Measurements from ENCODE around the gene GLYATL3. TPM values are rescaled to one million over a fixed set of nuclear protein-coding genes. Genes with fewer than 3 reads are reported as not detected.

The GLYATL3 gene
- total RNA-seq, 2 experiments from 2014 or later: not detected

DNA sequence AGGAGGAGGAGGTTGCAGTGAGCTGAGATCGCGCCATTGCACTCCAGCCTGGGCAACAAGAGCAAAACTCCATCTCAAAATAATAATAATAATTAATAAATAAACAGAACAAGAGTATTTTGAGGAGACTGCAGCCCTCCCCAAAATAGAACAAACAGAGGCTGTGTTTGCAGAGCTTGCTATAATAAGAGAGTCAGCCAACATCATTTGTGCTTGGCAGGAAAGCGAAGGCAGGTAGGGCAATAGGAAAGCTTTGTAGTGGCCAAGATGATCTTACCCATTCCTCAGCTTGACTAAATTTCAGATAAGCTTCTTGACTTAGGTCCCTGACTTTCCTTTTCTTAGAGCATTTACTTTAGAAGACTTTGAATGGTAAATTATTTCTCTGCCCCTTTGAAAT, 57.5 kb downstream of the GLYATL3 start:
- ChIA-PET POLR2A (no interaction called here), CTCF (no interaction called here)
- Mint-ChIP-seq H3K4me1 (peaks cover 8% of the 10 kb centered on the region), H3K27ac (no peak overlapping the region), H3K4me3 (no peak overlapping the region), H3K36me3 (ENCODE audit: low read depth) (no peaks in the 10 kb centered on the region), H3K27me3 (peaks cover 8% of the 10 kb centered on the region), H3K9me3 (no peaks in the 10 kb centered on the region)
- no peak for DNase-seq

DNA sequence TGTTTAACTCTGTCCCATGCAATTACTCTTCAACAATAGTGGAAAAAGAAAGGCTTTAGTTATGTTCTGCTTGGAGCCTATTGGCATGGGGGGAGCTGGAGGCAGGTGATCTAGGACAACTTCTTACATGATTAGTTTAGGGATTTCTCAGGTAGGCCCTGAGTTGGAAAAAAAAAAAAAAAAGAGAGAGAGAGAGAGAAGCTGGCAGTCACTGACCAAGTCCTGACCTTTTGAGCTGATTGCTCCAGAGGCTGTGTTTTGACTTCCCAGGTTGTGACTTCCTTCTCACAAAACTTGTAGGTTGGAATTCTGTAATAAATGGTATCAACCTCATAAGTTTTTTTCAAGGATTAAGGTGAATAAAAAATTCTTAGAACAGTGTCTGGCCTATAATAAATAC, 58.5 kb downstream of the GLYATL3 start:
- no peaks in the 10 kb centered on the region for H3K36me3 Mint-ChIP-seq (ENCODE audit: low read depth)
- no peaks in the 10 kb centered on the region for H3K9me3 Mint-ChIP-seq
- peaks cover 8% of the 10 kb centered on the region for H3K4me1 Mint-ChIP-seq
- no peak for DNase-seq
- H3K27me3 Mint-ChIP-seq: peaks cover 6% of the 10 kb centered on the region
- no peak overlapping the region for H3K27ac Mint-ChIP-seq
- CTCF ChIA-PET: no interaction called here
- no peak overlapping the region for H3K4me3 Mint-ChIP-seq
- POLR2A ChIA-PET: no interaction called here

DNA sequence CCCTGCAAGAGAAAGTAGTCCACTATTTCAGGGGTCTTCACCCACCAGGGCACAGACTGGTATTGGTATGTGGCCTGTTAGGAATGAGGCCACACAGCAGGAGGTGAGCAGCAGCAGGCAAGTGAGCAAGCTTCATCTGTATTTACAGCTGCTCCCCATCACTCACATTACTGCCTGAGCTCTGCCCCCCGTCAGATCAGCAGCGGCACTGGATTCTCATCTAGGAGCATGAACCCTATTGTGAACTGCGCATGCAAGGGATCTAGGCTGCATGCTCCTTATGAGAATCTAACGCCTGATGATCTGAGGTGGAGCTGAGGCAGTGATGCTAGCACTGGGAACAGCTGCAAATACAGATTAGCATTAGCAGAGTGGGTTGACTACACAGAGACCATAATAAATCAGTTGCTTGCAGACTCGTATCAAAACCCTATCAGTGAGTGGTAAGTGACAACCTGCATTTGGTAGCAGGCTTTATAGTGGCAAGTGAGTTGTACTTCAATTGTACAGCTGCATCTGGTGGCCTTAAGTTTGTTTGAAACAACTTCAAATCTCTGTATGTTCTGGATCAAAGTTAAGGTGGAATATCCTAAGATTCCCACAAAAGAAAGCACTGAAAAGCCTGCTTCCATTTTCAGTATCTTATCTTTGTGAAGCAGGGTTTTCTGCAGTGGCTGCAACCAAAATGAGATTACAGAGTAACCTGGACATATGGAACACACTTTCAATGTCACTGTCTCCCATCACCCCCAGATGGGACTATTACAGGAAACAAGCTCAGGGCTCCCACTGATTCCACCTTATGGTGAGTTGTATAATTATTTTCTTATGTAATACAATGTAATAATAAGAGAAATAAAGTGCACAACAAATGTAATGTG, 63.5 kb downstream of the GLYATL3 start:
- no peak overlapping the region for H3K4me3 Mint-ChIP-seq
- ChIA-PET CTCF (no interaction called here), POLR2A (no interaction called here)
- H3K9me3 Mint-ChIP-seq: no peaks in the 10 kb centered on the region
- H3K27me3 Mint-ChIP-seq: peaks cover 6% of the 10 kb centered on the region
- peaks cover 8% of the 10 kb centered on the region for H3K4me1 Mint-ChIP-seq
- H3K27ac Mint-ChIP-seq: no peak overlapping the region
- DNase-seq: no peak
- H3K36me3 Mint-ChIP-seq (ENCODE audit: low read depth): no peaks in the 10 kb centered on the region

DNA sequence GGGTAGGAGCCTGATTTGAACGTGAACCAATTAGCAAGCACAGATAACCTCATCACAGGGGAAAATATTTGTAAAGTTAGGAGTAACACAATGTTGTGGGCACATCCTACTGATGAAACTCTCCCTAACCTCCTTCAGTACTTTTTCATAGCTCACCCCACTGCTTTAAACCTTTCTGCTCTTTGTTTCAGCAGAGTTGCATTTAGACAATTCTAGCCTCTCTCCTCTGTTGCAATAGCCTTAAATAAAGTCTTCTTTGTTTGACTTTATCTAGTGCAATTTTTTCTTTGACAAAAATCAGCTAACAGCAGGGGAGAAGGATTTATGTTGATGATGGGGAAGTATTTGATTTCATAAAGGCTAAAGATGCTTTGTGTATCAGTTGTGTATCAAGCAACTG, 64.8 kb downstream of the GLYATL3 start:
- H3K4me3 Mint-ChIP-seq: no peak overlapping the region
- no peaks in the 10 kb centered on the region for H3K9me3 Mint-ChIP-seq
- H3K27ac Mint-ChIP-seq: no peak overlapping the region
- CTCF ChIA-PET: interaction anchor here (1.7 kb wide), 1 partner anchor 32 kb away, joined by 4 read pairs; no protein-coding TSS in a partner anchor
- H3K36me3 Mint-ChIP-seq (ENCODE audit: low read depth): no peaks in the 10 kb centered on the region
- H3K27me3 Mint-ChIP-seq: peaks cover 6% of the 10 kb centered on the region
- peaks cover 8% of the 10 kb centered on the region for H3K4me1 Mint-ChIP-seq
- DNase-seq: no peak
- POLR2A ChIA-PET: no interaction called here

DNA sequence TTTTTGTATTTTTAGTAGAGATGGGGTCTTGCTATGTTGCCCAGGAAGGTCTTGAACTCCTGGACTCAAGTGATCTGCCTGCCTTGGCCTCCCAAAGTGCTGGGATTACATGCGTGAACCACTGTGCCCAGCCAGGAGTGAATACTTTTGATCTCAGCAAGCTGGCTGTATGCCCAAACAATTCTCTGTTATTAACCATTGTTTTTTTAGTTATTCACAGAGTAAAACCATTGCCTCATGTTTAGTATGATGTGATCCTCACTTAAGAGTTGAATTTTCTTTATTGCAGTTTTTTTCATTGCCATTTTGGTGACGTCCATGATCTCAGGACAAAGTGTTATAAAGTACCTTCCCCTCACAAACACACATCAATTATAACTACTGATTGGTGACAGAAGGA, 65.5 kb downstream of the GLYATL3 start:
- ChIA-PET CTCF (interaction anchor here (1.7 kb wide), 1 partner anchor 33 kb away, joined by 4 read pairs; no protein-coding TSS in a partner anchor), POLR2A (no interaction called here)
- Mint-ChIP-seq H3K27ac (no peak overlapping the region), H3K27me3 (peaks cover 6% of the 10 kb centered on the region), H3K4me1 (peaks cover 8% of the 10 kb centered on the region), H3K36me3 (ENCODE audit: low read depth) (no peaks in the 10 kb centered on the region), H3K4me3 (no peak overlapping the region), H3K9me3 (no peaks in the 10 kb centered on the region)
- no peak for DNase-seq

DNA sequence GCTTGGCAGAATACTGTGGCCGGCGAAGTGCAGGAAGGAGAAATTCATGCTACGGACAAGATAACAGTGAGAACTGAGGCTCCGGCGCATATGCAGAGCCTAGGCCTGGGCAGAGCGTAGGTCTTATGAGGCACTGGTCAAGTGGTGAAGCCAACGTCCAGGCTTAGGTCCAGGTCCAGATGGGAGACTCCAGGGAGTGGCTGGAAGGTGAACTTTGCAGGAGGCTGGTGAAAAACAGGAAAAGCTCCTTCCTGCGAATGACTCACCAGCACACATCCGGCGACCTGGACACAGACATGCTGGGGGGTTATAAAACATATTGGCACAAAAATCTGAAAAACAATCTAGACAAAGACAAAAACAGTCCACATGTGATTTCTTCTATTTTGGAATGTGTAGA, 66.1 kb downstream of the GLYATL3 start:
- no peaks in the 10 kb centered on the region for H3K9me3 Mint-ChIP-seq
- no peak for DNase-seq
- no peak overlapping the region for H3K27ac Mint-ChIP-seq
- H3K4me1 Mint-ChIP-seq: peaks cover 8% of the 10 kb centered on the region
- H3K27me3 Mint-ChIP-seq: peaks cover 5% of the 10 kb centered on the region
- CTCF ChIA-PET: interaction anchor here (1.7 kb wide), 1 partner anchor 34 kb away, joined by 4 read pairs; no protein-coding TSS in a partner anchor
- no peak overlapping the region for H3K4me3 Mint-ChIP-seq
- no peaks in the 10 kb centered on the region for H3K36me3 Mint-ChIP-seq (ENCODE audit: low read depth)
- POLR2A ChIA-PET: interaction anchor here (1.3 kb wide), 1 partner anchor 13 kb away, joined by 3 read pairs; no protein-coding TSS in a partner anchor

DNA sequence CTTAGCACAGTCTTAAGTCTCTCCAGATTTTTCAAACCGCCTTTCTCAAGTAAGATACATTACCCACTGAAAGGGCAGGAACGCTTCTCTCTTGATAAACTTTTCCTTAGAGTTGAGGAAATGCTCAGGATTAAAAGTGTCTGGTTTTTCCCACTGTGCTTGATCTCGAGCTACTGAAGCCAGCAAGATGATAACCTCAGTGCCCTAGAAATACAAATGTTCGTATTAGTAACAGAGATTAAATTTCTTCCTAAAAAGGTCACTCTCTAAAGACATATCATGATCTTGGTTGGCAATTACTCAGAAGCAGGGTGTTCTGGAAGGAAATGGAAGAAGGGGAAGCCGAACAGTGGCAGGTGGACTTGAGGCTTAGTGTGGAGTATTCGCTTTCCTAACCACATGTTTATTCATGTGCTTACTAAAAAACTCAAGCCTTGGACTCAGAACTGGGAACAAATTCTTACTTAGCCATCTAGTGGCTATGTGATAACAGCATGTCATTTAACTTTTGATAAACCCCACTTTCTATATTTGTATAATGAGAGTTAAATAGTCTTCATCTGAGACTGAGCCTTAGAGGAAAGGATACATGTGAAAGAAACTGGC, 70.9 kb downstream of the GLYATL3 start:
- Mint-ChIP-seq H3K4me3 (no peak overlapping the region), H3K36me3 (ENCODE audit: low read depth) (no peaks in the 10 kb centered on the region), H3K4me1 (peaks cover 7% of the 10 kb centered on the region), H3K27ac (no peak overlapping the region), H3K27me3 (peaks cover 2% of the 10 kb centered on the region), H3K9me3 (no peaks in the 10 kb centered on the region)
- DNase-seq: no peak
- CTCF ChIA-PET: interaction anchor here (1.2 kb wide), 1 partner anchor 39 kb away, joined by 3 read pairs; no protein-coding TSS in a partner anchor
- POLR2A ChIA-PET: no interaction called here

DNA sequence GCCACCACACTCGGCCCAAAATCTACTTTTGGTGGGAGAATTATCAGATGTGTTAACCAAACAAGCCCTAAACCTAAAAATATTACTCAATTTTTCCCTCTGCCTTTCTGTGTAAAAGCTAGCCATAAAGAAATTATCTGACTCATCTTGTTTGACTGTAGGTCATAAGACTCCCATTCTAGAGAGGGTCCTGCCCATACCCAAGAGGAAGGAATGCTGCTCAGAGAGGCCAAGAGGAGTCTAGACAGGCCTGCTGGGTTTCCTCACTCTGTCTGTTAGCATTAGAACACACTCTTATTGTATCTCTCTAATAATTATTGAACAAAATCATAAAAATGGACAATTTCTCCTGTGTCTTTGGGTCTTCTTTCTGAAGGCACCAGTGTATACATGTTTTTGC, 76.9 kb downstream of the GLYATL3 start:
- Mint-ChIP-seq H3K27me3 (no peaks in the 10 kb centered on the region), H3K4me1 (no peaks in the 10 kb centered on the region), H3K36me3 (ENCODE audit: low read depth) (no peaks in the 10 kb centered on the region), H3K4me3 (no peak overlapping the region), H3K27ac (no peak overlapping the region), H3K9me3 (no peaks in the 10 kb centered on the region)
- ChIA-PET CTCF (interaction anchor here (1.6 kb wide), 1 partner anchor 45 kb away, joined by 3 read pairs; no protein-coding TSS in a partner anchor), POLR2A (no interaction called here)
- no peak for DNase-seq

Other genes starting within 250 kb of the GLYATL3 start
- gene MMUT, start 36.7 kb upstream of the GLYATL3 start, total RNA-seq: 10 to 100 TPM; 19.1 to 20.6 TPM
- gene CENPQ, start 36.6 kb upstream of the GLYATL3 start, total RNA-seq: 10 to 100 TPM; 18.0 to 20.8 TPM
- under 1 TPM in 1 of 2 experiments, not detected in 1; 0.48 TPM for gene C6orf141, start 50.7 kb downstream of the GLYATL3 start, total RNA-seq
- gene RHAG, start 136.9 kb downstream of the GLYATL3 start, total RNA-seq: not detected
- gene CRISP2, start 213.6 kb downstream of the GLYATL3 start, total RNA-seq: not detected
- gene CRISP3, start 244.5 kb downstream of the GLYATL3 start, total RNA-seq: not detected

Measured in activated CD4-positive, alpha-beta memory T cell treated with anti-CD3 and anti-CD28 coated beads, Interleukin-2, amount 10 ng/mL, durations not matched to agents 7 days and 5 days (primary cell).